Left ventricle myocardium superior (tissue), 1 donor: ENCODE results near the gene ZNF423. TPM values are rescaled to one million over a fixed set of nuclear protein-coding genes. Genes with fewer than 3 reads are reported as not detected.

ENCODE experiments used
- ATAC-seq: fragments of 200-7000 bp; cut with Tn5 transposase; one replicate; pipeline ENCODE4 v1.9.1; 2020; ENCODE audit warnings: mild to moderate bottlenecking, moderate library complexity
- DNase-seq: peaks from one replicate; pipeline ENCODE4 v3.0.0-alpha.2; 2020
- intact Hi-C: fragments of 100-400 bp; cut with micrococcal nuclease; formaldehyde crosslinking; loops from one replicate; pipeline ENCODE4 v1.11.0; 2022
- total RNA-seq: library from RNA; stranded (reverse); fragmentation: NEBNext Ultra II Directional; extraction: Animal tissue kit (Norgen Biotek cat#: 25700); gene quantifications from one replicate; pipeline ENCODE4 v1.2.1, GENCODE V29; 2021
- donor health status: DM: no; HTN: yes; CAD: no; lungs with severe emphysema.

The ZNF423 gene
- total RNA-seq, 1 donor from 2014 or later: 7.8 TPM

DNA sequence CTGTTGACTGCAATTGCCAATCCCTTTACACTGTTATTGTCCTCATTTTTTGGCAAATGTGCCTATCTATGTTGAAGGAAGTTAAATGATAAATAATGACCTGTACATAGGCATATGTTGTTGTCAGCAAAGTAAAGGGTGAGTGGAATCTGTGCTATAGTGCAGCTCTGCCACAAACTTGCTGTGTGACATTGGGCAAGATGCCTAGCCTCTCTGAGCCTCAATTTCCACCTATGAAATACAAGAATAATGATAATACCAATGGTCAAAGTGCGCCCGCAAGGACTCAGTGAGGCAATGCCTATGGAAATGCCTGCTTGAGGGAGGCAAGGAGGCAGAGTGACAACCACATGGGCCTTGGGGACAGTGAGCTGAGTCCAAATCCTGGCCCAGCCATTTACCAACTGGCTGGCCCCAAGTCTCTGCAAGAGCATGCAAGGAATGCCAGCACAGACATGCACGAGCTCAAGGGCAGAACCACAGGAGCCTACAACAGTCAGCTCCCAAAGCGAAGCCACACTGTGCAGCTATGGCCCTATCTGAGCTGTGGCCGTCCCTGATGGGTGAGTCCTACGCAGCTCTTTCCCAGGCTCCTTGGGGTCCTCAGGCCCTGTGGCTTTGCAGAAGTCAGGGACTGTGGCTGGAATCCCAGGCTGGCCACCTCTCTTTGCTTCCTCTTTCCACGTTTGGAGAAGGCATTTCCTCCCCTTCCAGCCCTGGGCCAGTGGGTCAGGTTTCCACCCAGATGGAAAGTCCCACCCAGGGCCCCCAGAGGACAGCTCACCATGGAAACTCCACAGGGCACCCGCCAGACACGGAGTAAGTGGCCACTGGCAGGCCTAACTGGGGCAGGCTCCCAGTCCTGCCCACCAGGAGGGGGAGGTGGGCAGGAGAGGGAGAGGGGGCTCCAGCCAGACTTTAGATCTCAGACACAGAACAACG lies 82.1 kb downstream of the ZNF423 start:
- ATAC-seq (no peak), DNase-seq (no peak)
- intact Hi-C loops: no loop called here

- DNase-seq: no peak
- no peak for ATAC-seq
- intact Hi-C loops: no loop called here
Observed at GRCh38 chr16:49767998-49768397, 87.9 kb downstream of the ZNF423 start.

- intact Hi-C loops: no loop called here
- no peak for ATAC-seq
Observed at GRCh38 chr16:49767414-49767813, 88.5 kb downstream of the ZNF423 start.

DNA sequence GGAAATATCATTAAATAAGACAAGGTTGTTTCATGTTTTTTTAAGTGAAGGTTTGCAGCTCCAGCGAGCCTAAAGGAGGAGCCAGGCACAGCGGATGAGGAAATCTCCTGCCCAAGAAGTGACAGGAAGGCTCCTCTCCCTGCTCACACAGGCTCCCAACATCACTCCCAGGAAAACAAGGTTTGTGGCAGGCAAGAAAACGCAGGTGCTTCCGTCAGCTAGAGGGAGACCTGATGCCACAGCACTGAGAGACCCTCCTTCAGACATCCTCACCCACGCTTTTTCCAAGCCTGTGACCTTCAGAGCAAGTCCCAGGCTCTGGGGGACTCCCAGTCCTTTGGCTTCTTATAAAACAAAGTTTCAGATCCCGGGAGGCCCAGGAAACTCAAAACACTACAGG lies 89.7 kb downstream of the ZNF423 start:
- ATAC-seq (peak; percentile 33), DNase-seq (no peak)
- intact Hi-C loops: no loop called here

More at GRCh38 chr16:49767414-49767813, 88.5 kb downstream of the ZNF423 start:
- no peak for DNase-seq

DNA sequence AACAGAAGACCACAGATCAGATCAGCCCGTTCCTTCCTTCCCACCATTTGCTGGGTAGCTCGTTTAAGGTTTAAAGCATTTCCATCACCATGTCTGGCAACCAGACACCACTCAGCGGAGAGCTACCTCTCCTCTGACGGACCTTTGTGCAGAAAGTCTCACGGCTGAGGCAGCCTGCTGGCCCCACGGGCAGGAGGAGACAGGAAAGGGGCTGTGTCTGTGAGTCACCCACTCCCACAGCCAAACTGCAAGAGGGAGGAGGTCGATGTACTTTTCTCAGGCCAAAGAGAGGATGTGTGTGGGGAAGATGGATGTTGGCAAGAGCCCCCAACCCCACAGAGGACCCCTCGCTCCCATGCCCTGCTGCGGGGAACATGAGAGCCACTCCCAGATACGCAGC lies 92.1 kb downstream of the ZNF423 start:
- intact Hi-C loops: no loop called here
- ATAC-seq (no peak), DNase-seq (no peak)

DNA sequence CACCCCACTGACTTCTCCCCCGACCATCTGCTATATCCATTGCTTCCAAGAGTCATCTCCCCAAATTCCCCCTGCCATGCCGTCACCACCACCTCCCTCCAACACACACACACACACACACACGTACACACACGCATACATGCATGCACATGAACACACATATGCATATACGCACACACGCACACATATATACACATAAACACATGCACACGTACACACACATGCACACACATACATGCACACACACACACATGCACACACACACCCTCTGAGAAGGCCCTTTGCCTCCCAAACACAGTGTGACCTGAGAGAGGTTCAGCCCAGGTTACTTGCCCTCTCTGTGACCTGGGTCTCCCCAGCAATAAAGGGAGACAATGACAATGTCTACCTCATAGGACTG lies 95.1 kb downstream of the ZNF423 start:
- ATAC-seq (no peak), DNase-seq (no peak)
- intact Hi-C loops: no loop called here

DNA sequence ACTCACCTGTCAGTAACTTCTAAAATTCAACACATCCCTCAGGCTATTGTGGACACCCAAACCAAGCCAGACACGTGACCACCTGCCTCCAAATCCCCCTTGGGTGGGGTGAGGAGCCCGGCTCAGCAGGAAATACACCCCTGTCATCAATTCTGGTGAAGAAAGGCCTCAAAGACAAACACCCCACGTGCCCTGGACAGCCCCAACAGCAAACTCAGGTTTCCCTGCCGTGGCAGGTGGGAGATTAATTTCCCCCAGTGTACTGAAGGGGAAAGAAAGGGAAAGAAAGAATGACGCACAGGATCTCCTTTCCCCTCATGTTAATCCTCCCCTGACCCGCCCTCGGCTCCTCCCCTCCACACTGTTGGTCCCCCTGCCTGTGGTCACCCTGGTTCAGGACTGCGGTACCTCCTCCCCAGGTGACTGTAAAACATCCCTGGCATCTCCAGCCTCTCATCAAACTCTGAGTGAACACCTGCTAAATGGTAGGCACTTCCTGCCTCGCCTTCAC lies 98.3 kb downstream of the ZNF423 start:
- intact Hi-C loops: no loop called here
- no peak for DNase-seq
- no peak for ATAC-seq

- no peak for ATAC-seq
- intact Hi-C loops: no loop called here
- no peak for DNase-seq
Observed at GRCh38 chr16:49756775-49757558, 98.9 kb downstream of the ZNF423 start.

DNA sequence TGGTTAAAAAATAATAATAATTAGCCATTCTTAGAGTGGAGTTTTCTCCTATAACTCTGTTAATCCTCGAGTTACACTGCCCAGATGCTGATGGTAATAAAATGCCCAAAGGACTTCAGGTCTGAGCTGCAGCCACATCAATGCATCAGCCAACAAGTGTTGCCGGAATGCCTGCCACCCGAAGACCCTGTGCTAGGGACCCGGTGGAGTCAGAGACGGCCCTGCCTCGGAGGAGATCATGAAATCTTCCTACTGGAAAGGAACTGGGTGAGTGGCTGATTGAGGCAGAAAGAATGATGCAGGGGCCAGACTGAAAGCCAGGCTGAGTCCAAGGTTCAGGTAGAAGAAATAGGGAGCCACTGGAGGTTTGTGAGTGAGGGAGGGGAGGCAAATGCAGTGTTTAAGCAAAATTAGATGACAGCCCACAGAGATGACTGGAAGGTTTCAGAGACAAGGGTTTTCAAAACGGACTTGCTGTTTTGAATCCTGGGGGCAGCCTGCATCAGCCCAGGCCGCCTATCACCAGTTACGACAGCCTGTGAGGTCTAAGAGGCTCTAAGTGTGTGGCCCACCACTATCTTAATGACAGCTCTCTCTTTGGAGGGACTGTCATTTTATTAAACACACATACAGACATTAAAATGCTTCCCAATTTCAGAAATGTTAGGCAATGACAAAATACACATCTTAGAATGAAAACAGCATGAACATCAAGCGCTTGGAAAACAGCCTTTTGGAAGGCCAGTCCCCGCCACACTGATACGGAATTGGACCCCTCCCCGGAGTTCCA lies 100.0 kb downstream of the ZNF423 start:
- intact Hi-C loops: no loop called here
- no peak for DNase-seq

GRCh38 chr16:49755313-49755620 lies 100.6 kb downstream of the ZNF423 start:
- DNase-seq (no peak), ATAC-seq (peak; percentile 81)
- intact Hi-C loops: no loop called here

More for the DNA sequence above, 100.0 kb downstream of the ZNF423 start:
- ATAC-seq: no peak

GRCh38 chr16:49754495-49755312 lies 101.2 kb downstream of the ZNF423 start:
- DNase-seq (peak; percentile 55), ATAC-seq (peak; percentile 77)
- intact Hi-C loops: no loop called here

DNA sequence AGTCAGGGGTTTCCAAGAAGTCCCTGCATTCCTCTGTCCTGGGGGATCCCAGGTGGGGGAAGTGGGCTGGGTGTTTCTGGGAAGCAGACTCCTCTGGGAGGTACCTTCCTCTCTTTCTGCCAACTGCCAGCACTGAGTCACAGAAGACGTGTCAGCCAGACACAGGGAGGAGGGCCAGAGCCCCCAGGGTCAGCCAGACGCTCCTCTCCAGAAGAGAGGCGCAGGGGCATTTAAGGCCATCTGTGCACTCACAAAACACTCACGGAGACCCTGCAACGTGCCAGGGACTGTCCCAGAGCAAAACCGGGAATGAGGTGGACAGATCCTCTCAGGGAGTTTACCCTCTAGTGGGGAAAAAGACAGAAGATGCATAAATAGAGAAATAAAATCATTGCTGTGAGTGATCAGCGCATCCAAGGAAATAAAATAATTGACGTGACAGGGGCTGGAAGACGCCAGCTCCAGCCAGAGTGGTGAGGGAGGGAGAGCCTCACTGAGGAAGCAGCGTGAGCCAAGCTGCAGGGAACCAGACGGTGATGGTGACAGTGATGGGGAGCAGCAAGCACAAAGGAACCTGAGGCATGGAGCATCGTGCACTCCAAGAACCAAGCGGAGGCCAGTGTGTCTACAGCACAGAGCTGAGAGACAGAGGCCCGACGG lies 105.4 kb downstream of the ZNF423 start:
- intact Hi-C loops: no loop called here
- ATAC-seq: no peak
- DNase-seq: no peak

- DNase-seq (no peak), ATAC-seq (no peak)
- intact Hi-C loops: no loop called here
Observed at GRCh38 chr16:49749816-49750215, 106.1 kb downstream of the ZNF423 start.

DNA sequence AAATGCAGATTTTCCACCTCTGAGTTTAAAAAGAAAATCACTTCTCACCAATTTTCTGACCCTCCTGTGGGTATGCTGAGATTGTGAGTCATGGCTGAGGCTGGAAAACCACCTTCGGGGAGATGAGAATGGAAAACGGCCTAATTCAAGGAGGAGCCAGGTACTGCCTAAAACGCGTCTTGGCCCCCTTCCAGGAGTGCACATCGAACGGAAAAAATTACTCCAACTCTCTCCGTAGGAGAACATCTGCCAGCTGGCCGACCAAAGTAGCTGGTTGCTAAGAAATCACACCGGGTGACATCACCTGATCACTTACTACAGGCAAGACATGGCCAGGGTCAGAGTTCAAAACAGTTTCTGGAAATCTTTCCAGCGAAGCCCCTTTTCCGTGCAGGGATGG lies 107.6 kb downstream of the ZNF423 start:
- intact Hi-C loops: no loop called here
- ATAC-seq (no peak), DNase-seq (no peak)

DNA sequence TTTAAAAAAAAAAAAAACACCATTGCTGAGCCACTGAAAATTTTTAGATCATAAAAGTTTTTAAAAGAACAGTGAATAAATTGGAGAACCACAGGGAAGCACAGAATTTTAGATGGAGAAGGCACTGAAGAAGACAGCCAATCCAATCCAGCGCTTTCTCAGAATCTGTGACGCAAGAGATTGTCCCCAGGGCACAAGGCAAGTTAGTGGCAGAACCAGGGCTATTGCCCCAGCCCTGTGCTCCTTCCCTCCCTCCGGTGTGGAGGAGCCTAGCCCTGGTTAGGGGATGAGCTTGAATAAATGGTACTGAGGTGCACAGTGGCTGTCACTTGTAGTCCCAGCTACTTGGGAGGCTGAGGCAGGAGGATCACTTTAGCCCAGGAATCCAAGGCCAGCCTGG lies 108.3 kb downstream of the ZNF423 start:
- intact Hi-C loops: no loop called here
- no peak for DNase-seq
- no peak for ATAC-seq

DNA sequence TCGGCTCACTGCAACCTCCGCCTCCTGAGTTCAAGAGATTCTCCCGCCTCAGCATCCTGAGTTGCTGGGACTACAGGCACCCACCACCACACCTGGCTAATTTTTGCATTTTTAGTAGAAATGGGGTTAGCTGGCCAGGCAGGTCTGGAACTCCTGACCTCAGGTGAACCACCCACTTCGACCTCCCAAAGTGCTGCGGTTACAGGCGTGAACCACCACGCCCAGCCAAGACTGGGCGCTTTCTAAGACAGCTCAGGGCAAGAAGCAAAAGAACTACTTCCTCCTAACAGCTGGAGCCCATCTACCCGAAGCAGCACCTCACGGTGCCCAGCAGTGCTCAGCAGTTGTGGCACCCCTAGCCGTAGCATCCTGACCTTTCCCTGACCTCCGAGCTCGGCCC lies 109.4 kb downstream of the ZNF423 start:
- ATAC-seq (no peak), DNase-seq (no peak)
- intact Hi-C loops: no loop called here

DNA sequence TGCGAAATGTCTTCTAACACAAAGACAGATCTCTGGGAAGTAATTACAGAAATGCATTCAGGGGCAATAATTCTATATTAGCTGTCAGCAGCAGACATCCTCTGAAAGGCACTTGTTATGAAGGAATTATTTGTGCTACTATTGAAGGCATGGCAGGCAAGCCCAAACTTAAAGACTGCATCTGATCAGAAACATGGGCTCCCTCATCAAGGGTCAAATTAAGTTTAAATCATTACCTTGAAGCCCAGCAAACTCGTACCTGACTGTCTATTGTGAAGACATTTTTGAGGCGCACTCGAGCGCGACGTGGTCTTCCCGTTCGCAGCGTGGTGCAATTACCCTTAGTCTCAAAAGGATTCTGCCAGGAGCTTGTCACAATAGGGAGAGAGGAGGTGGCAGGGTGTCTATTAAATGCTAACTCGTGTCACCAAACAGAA lies 110.6 kb downstream of the ZNF423 start:
- intact Hi-C loops: no loop called here
- DNase-seq (no peak), ATAC-seq (no peak)
